H1 (cell line): ENCODE data around the gene MAP4K1. TPM values are rescaled to one million over a fixed set of nuclear protein-coding genes. Genes with fewer than 3 reads are reported as not detected.

Experiments used
- CTCF ChIA-PET: fragments of 300-600 bp; sonication (Branson Sonifier 250); formaldehyde crosslinking; loops from one replicate; lab custom pipeline; 2021; ENCODE audit not compliant: partially characterized antibody; lab: Charles Lee
- POLR2A ChIA-PET: fragments of 300-600 bp; sonication (Branson Sonifier 250); formaldehyde crosslinking; loops from one replicate; lab custom pipeline; 2021; ENCODE audit warnings: inconsistent platforms; ENCODE audit not compliant: partially characterized antibody; lab: Charles Lee
- DNase-seq, 2 experiments: peaks; one replicate each; pipeline versions ENCODE4 v3.0.0 to v3.0.0-alpha.2; 2010 to 2022; ENCODE audit warnings: low spot score in 2 of 2, low read depth in 1 of 2, mixed read lengths in 1 of 2
- FAIRE-seq: peaks from 2 replicates; lab custom pipeline; 2011; peaks lifted over from hg19 to GRCh38; lab: Jason Lieb, UNC
- H2AFZ ChIP-seq: 2 replicates; pipeline ENCODE4 v1.8.1; 2012; ENCODE audit warnings: low read length, inconsistent platforms
- H2AK5ac ChIP-seq: 2 replicates; pipeline ENCODE4 v1.6.1; 2013; ENCODE audit warnings: low read depth, low read length
- H2BK120ac ChIP-seq: replicated peaks from 2 replicates; pipeline ENCODE3; 2013; ENCODE audit warnings: low read depth, low read length, inconsistent platforms
- H2BK12ac ChIP-seq: 2 replicates; pipeline ENCODE4 v1.6.1; 2013; ENCODE audit warnings: low read depth, low read length
- H2BK15ac ChIP-seq: 2 replicates; pipeline ENCODE4 v1.6.1; 2013; ENCODE audit warnings: low read length
- H2BK20ac ChIP-seq: 2 replicates; pipeline ENCODE4 v1.6.1; 2013; ENCODE audit warnings: low read length
- H2BK5ac ChIP-seq: 2 replicates; pipeline ENCODE4 v1.6.1; 2013; ENCODE audit warnings: low read depth, low read length
- H3K14ac ChIP-seq: 2 replicates; pipeline ENCODE4 v1.6.1; 2013; ENCODE audit warnings: inconsistent platforms; ENCODE audit not compliant: insufficient read length
- H3K18ac ChIP-seq: 2 replicates; pipeline ENCODE4 v1.6.1; 2013; ENCODE audit warnings: low read length; ENCODE audit errors: extremely low read depth
- H3K23ac ChIP-seq: 2 replicates; pipeline ENCODE4 v1.6.1; 2013; ENCODE audit warnings: inconsistent platforms; ENCODE audit not compliant: insufficient read length
- H3K23me2 ChIP-seq: 2 replicates; pipeline ENCODE4 v1.6.1; 2013; ENCODE audit warnings: low read depth, low read length
- H3K27ac ChIP-seq: 2 replicates; pipeline ENCODE4 v1.6.1; 2011; ENCODE audit warnings: low read depth, low read length, inconsistent platforms
- H3K27me3 ChIP-seq, 4 experiments: replicated peaks in 1 of 4; 1 replicate in 1 of 4; 2 replicates in 3 of 4; pipeline versions ENCODE4 v1.6.1 to v1.8.1; 2011 to 2013; ENCODE audit warnings: low read length in 3 of 4, mild to moderate bottlenecking in 3 of 4, inconsistent platforms in 2 of 4, mixed read lengths in 2 of 4, moderate library complexity in 1 of 4; ENCODE audit not compliant: control insufficient read depth in 3 of 4, insufficient read depth in 3 of 4; ENCODE audit errors: extremely low read depth in 1 of 4
- H3K36me3 ChIP-seq, 4 experiments: 2 replicates each; pipeline versions ENCODE4 v1.6.1 to v1.8.1; 2011 to 2013; ENCODE audit warnings: mild to moderate bottlenecking in 4 of 4, low read length in 3 of 4, moderate library complexity in 2 of 4, control low read depth in 1 of 4, inconsistent platforms in 1 of 4; ENCODE audit not compliant: insufficient read depth in 4 of 4, control insufficient read depth in 2 of 4
- H3K4ac ChIP-seq: replicated peaks from 2 replicates; pipeline ENCODE3; 2013; ENCODE audit warnings: low read length, low read depth, mixed read lengths, inconsistent platforms; ENCODE audit not compliant: insufficient read length
- H3K4me1 ChIP-seq, 4 experiments: replicated peaks in 1 of 4; 1 replicate in 1 of 4; 2 replicates in 3 of 4; pipeline versions ENCODE4 v1.6.1 to v1.8.1; 2011 to 2013; ENCODE audit warnings: low read length in 3 of 4, inconsistent platforms in 2 of 4, mixed read lengths in 1 of 4; ENCODE audit not compliant: insufficient read depth in 4 of 4, control insufficient read depth in 3 of 4
- H3K4me2 ChIP-seq, 2 experiments: 2 replicates each; pipeline versions ENCODE4 v1.6.1 to v1.8.1; 2011 to 2013; ENCODE audit warnings: low read depth in 2 of 2, low read length in 2 of 2, control low read depth in 1 of 2, inconsistent platforms in 1 of 2, mild to moderate bottlenecking in 1 of 2; ENCODE audit not compliant: insufficient read depth in 1 of 2
- H3K4me3 ChIP-seq, 4 experiments: fragments of 200-600, 300-600 bp in 1 of 4; sonication (generic), shearing (Covaris generic), sonication (Bioruptor Twin) in 1 of 4; 2 replicates each; pipeline versions ENCODE4 v1.5.1 to v1.8.1; 2011 to 2016; ENCODE audit warnings: low read length in 4 of 4, low read depth in 3 of 4, control low read depth in 2 of 4, inconsistent platforms in 2 of 4, mild to moderate bottlenecking in 2 of 4, mixed read lengths in 1 of 4, moderate library complexity in 1 of 4; ENCODE audit not compliant: insufficient read depth in 2 of 4; ENCODE audit errors: extremely low read depth in 1 of 4
- H3K56ac ChIP-seq: replicated peaks from 2 replicates; pipeline ENCODE3; 2013; ENCODE audit warnings: low read depth, mild to moderate bottlenecking, mixed read lengths, low read length, inconsistent platforms; ENCODE audit not compliant: insufficient read length
- H3K79me1 ChIP-seq: 2 replicates; pipeline ENCODE4 v1.6.1; 2013; ENCODE audit warnings: low read depth, low read length, control low read depth
- H3K79me2 ChIP-seq, 2 experiments: 2 replicates each; pipeline versions ENCODE4 v1.6.1 to v1.8.1; 2012 to 2013; ENCODE audit warnings: low read length in 2 of 2, mild to moderate bottlenecking in 2 of 2, inconsistent platforms in 1 of 2; ENCODE audit not compliant: insufficient read depth in 2 of 2, control insufficient read depth in 1 of 2
- H3K9ac ChIP-seq, 4 experiments: replicated peaks in 1 of 4; 1 replicate in 1 of 4; 2 replicates in 3 of 4; pipeline versions ENCODE4 v1.6.1 to v1.8.1; 2011 to 2013; ENCODE audit warnings: low read depth in 3 of 4, low read length in 3 of 4, control low read depth in 2 of 4, mild to moderate bottlenecking in 2 of 4, moderate library complexity in 2 of 4, inconsistent platforms in 1 of 4; ENCODE audit errors: extremely low read depth in 1 of 4
- H3K9me3 ChIP-seq, 2 experiments: 2 replicates each; pipeline versions ENCODE4 v1.6.1 to v1.8.1; 2012 to 2013; ENCODE audit warnings: mild to moderate bottlenecking in 2 of 2, moderate library complexity in 2 of 2, control low read depth in 1 of 2, inconsistent platforms in 1 of 2, low read depth in 1 of 2, low read length in 1 of 2, mixed read lengths in 1 of 2; ENCODE audit not compliant: insufficient read depth in 2 of 2
- H4K20me1 ChIP-seq, 2 experiments: replicated peaks in 1 of 2; 2 replicates each; pipeline versions ENCODE3 to v1.8.1; 2011 to 2013; ENCODE audit warnings: inconsistent platforms in 2 of 2, low read length in 2 of 2, mild to moderate bottlenecking in 1 of 2; ENCODE audit not compliant: insufficient read depth in 2 of 2, control insufficient read depth in 1 of 2
- H4K5ac ChIP-seq: 2 replicates; pipeline ENCODE4 v1.6.1; 2013; ENCODE audit warnings: low read length, low read depth, mixed read lengths, inconsistent platforms; ENCODE audit not compliant: insufficient read length
- H4K8ac ChIP-seq: 2 replicates; pipeline ENCODE4 v1.8.0; 2013; ENCODE audit warnings: mild to moderate bottlenecking, moderate library complexity, low read length, inconsistent platforms; ENCODE audit not compliant: insufficient read depth; ENCODE audit errors: extremely low read depth
- H4K91ac ChIP-seq: replicated peaks from 2 replicates; pipeline ENCODE3; 2013; ENCODE audit warnings: low read length, mixed read lengths, inconsistent platforms; ENCODE audit not compliant: insufficient read length
- CBX5 ChIP-seq: fragments of 300-800, 300-1000 bp; sonication (generic); IDR thresholded peaks from 2 replicates; pipeline ENCODE4 v1.7.1; 2016; ENCODE audit warnings: antibody characterized with exemption, low read length, low read depth
- KDM1A ChIP-seq: fragments of 200-600, 300-600 bp; sonication (generic); IDR thresholded peaks from 2 replicates; pipeline ENCODE4 v1.7.1; 2016; ENCODE audit warnings: mild to moderate bottlenecking, low read length, borderline replicate concordance
- SRF ChIP-seq: IDR thresholded peaks from 2 replicates; pipeline ENCODE4 v1.6.1; 2011; ENCODE audit warnings: mild to moderate bottlenecking, low read depth, low read length, moderate library complexity
- WGBS, 2 experiments: shearing (Covaris generic) in 1 of 2; methylation state at CpG; one replicate each; pipeline versions ENCODE4 v1.1.6 to v1.1.7; 2013 to 2015; ENCODE audit warnings: low lambda C conversion rate in 2 of 2, mixed read lengths in 2 of 2, inconsistent platforms in 1 of 2, low coverage in 1 of 2, missing lambda C conversion rate in 1 of 2; ENCODE audit not compliant: insufficient replicate concordance in 2 of 2, insufficient coverage in 1 of 2, insufficient read length in 1 of 2; ENCODE audit errors: extremely low coverage in 1 of 2, missing lambda C conversion rate in 1 of 2; 5-methylcytosine and 5-hydroxymethylcytosine counted together
- polyA plus RNA-seq, 7 experiments: library from polyadenylated mRNA; depleted of rRNA in 3 of 7; stranded (reverse) in 5 of 7; unstranded in 2 of 7; fragments of >200 nt in 5 of 7; fragments of 200-250 nt in 2 of 7; gene quantifications; 1 replicate in 5 of 7; 2 replicates in 1 of 7; 4 replicates in 1 of 7; pipeline versions ENCODE4 v1.2.1 to v1.2.3, GENCODE V29; 2011 to 2013; ENCODE audit warnings: missing spikeins in 2 of 7, mixed read lengths in 2 of 7
- total RNA-seq: library from RNA; stranded (reverse); fragmentation: NEBNext Ultra II Directional; extraction: Animal tissue kit (Norgen Biotek cat#: 25700); gene quantifications from 2 replicates; pipeline ENCODE4 v1.2.1, GENCODE V29; 2021
- TF ChIP-seq, protein P1 (sequence below), 3 experiments: IDR thresholded peaks; 1 replicate in 2 of 3; 2 replicates in 1 of 3; pipeline versions ENCODE4 v1.5.1 to v1.6.1; 2011; ENCODE audit warnings: low read length in 3 of 3, mild to moderate bottlenecking in 3 of 3, inconsistent platforms in 2 of 3, low read depth in 1 of 3, moderate library complexity in 1 of 3; ENCODE audit not compliant: insufficient read depth in 1 of 3; ENCODE audit errors: control extremely low read depth in 1 of 3

The MAP4K1 gene
- total and polyA plus RNA-seq, 2 of the 8 experiments (the other 6 are each of a cell fraction or from before 2014, with no cell fraction given), result 9.0 to 10.4 TPM

DNA sequence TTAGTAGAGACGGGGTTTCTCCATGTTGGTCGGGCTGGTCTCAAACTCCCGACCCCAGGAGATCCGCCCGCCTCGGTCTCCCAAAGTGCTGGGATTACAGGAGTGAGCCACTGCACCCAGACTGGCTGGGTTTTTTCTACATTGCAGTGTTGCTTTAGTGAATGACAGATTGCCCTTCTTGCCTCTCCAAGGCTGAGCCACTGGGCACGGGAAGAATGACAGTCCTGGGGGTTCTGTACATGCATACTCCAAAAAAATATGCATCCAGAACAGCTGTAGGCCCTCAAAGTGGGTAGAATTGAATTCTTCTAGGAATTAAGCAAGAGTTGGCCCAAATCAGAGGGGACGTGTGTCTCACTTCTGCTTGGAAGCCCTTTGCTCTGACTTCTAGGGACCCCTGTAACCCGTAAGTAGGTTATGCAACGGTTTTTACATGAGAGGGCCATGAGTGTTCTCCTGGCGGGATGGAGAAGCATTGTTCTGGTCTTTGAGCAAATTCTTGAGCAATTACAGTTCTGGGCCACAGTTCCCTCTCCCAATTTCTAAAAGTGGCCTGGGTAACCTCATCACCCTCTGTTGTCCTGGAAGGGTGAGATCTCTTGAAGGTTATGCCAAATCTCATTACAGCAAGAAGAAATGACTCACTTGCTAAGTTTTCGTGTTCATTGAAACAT, 33.3 kb upstream of the MAP4K1 start:
- no peak overlapping the region for H3K27ac ChIP-seq
- no peak overlapping the region for H4K91ac ChIP-seq
- H2BK12ac ChIP-seq, result no peak overlapping the region
- peak overlapping the region; percentile 26 to 95; a peak in 2 of 4 replicates for H3K4me2 ChIP-seq
- peaks cover 54 to 85% of the 10 kb centered on the region in 2 experiments for H3K79me2 ChIP-seq
- H3K79me1 ChIP-seq, result peaks cover 15% of the 10 kb centered on the region
- H2AFZ ChIP-seq, result no peak overlapping the region
- H3K4me3 ChIP-seq, result peak overlapping the region in 1 of 4 experiments; percentile 7; a peak in 1 of 8 replicates
- H3K23me2 ChIP-seq, result peaks cover 16% of the 10 kb centered on the region; the same call in 1 of the 2 replicates
- DNase-seq, result no peak
- CTCF ChIA-PET, result interaction anchor here (0.9 to 7.7 kb wide), 2 partner anchors 15 to 48 kb away, joined by 5 to 62 read pairs; no protein-coding TSS in a partner anchor
- no peak overlapping the region for H3K9ac ChIP-seq
- H3K4ac ChIP-seq, result no peak overlapping the region
- no peak overlapping the region for H3K18ac ChIP-seq
- no peak overlapping the region for H2BK20ac ChIP-seq
- no peaks in the 10 kb centered on the region for H3K27me3 ChIP-seq
- TF ChIP-seq SRF (no peak), KDM1A (no peak), CBX5 (no peak)
- TF ChIP-seq, protein P1, sequence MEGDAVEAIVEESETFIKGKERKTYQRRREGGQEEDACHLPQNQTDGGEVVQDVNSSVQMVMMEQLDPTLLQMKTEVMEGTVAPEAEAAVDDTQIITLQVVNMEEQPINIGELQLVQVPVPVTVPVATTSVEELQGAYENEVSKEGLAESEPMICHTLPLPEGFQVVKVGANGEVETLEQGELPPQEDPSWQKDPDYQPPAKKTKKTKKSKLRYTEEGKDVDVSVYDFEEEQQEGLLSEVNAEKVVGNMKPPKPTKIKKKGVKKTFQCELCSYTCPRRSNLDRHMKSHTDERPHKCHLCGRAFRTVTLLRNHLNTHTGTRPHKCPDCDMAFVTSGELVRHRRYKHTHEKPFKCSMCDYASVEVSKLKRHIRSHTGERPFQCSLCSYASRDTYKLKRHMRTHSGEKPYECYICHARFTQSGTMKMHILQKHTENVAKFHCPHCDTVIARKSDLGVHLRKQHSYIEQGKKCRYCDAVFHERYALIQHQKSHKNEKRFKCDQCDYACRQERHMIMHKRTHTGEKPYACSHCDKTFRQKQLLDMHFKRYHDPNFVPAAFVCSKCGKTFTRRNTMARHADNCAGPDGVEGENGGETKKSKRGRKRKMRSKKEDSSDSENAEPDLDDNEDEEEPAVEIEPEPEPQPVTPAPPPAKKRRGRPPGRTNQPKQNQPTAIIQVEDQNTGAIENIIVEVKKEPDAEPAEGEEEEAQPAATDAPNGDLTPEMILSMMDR (IDR thresholded peaks at IDR 0.05; ENCODE audit: control extremely low read depth in 1 of 3, insufficient read depth in 1 of 3, low read depth in 1 of 3, low read length in 3 of 3), result no peak
- peaks cover 7 to 26% (median 19%) of the 10 kb centered on the region in 4 experiments for H3K4me1 ChIP-seq
- H2BK5ac ChIP-seq, result no peak overlapping the region
- WGBS, 2 experiments, result 85% methylated on average over 12 of the region's 12 CpGs; no CpG with 5 or more reads in 1 of the 2 experiments
- no peak for FAIRE-seq
- peaks cover 25 to 35% of the 10 kb centered on the region in 2 experiments for H4K20me1 ChIP-seq
- H2BK120ac ChIP-seq, result no peak overlapping the region
- no peak overlapping the region for H3K14ac ChIP-seq
- H3K56ac ChIP-seq, result no peak overlapping the region
- POLR2A ChIA-PET, result interaction anchor here (0.6 to 17.9 kb wide), 8 partner anchors 12 to 84 kb away, joined by 3 to 374 read pairs (median 22); no protein-coding TSS in a partner anchor
- H2AK5ac ChIP-seq, result no peak overlapping the region
- H4K5ac ChIP-seq, result no peak overlapping the region
- no peak overlapping the region for H4K8ac ChIP-seq
- no peaks in the 10 kb centered on the region for H3K9me3 ChIP-seq
- H2BK15ac ChIP-seq, result 0 out of 2 replicates have a peak overlapping the region, but pooled peaks have one; percentile 46
- H3K23ac ChIP-seq, result no peak overlapping the region
- peaks cover 0 to 4% (median 0%) of the 10 kb centered on the region in 4 experiments; a peak in 1 of 8 replicates for H3K36me3 ChIP-seq
